ENCODE results near the gene TET1.

DNA sequence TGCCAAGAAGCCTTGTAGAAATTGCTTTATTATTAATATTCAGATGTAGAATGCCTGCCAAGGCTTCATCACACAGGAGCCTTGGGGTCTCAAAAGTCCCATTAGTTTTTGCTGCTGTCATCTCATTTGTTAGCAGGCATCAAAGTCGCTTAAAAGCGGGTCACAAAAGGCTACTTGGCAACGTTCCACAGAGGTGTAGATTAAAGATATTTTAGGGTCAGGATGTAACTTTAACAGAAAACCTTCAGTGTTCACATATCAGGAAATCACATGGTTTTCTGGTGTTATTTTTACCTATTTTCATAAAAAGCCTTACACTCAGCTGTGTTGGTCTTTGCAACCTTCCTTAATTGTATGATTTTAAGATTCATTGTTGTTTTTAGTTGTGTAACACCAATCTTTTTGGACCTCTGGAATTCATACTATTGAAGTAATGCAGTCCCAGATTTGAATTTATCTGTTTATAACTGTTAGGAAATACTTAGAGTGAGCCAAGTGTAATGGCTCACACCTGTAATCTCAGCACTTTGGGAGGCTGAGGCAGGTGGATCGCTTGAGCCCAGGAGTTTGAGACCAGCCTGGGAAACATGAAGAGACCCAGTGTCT lies 65.3 kb downstream of the TET1 start:
- TF ChIP-seq EZH2 (IDR thresholded peaks at IDR 0.05; ENCODE audit: insufficient read depth, poor library complexity, severe bottlenecking), result no peak
- no peak for TF ChIP-seq EZH2phosphoT487 (IDR thresholded peaks at IDR 0.05; ENCODE audit: insufficient read depth, low read depth)
